GM19372 (cell line): ENCODE results near the gene ATP11A.
"Not testable (repeated sequence)": the region's sequence is repeated elsewhere in the genome, so short reads cannot be mapped to it uniquely, and the experiment has no call there.

Experiments used
- ATAC-seq: cut with Tn5 transposase; IDR thresholded peaks from one replicate; pipeline ENCODE4 v1.9.1; 2021; ENCODE audit warnings: mild to moderate bottlenecking, low read depth, moderate library complexity; ENCODE audit not compliant: unreplicated experiment

Gene ATP11A

DNA sequence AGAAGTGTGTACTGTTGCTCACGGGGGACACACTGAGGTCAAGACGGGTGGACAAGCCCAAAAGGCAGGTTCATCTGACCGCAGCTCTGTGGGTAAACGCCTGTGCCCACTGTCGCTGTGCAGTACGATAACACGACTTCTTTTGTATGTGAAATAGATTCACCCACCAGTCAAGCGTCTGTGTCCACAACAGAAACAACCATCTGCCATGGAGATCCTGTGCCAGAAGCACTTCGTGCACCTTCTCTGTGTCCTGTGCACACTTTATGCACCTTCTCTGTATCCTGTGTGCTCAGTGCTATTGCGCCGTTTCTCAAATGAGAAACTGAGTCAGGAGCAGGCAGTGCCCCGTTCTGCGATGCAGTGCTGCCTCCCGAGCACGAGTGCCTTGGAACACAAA lies 138.9 kb downstream of the ATP11A start:
- ATAC-seq, result no peak

GRCh38 chr13:112831196-112831595 lies 141.4 kb downstream of the ATP11A start:
- ATAC-seq, result no peak

DNA sequence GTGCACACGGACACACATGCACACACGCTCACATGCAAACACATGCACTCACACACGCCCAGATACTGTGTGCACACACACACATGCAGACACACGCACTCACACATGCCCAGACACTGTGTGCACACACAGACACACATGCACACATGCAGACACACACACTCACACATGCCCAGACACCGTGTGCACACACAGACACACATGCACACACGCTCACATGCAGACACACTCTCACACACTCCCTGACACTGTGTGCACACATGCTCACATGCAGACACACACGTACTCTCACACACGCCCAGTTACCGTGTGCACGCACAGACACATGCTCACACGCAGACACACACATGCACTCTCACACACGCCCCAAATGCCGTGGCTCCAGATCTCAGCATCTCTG lies 142.0 kb downstream of the ATP11A start:
- ATAC-seq, result no peak

DNA sequence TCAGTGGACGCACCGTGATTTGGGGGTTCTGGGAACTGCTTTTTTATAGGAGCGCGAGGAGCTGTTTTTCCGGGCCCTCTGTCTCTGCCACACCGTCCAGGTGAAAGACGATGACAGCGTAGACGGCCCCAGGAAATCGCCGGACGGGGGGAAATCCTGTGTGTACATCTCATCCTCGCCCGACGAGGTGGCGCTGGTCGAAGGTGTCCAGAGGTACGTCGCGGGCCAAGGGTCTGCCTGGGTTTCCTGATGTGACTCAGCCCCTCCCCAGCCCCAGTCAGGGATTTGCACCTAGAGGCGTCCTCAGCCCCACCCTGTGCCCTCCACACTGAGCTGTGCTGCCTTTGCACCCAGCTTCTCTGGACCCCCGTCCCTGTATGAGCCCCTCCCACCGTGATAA lies 143.0 kb downstream of the ATP11A start:
- no peak for ATAC-seq

DNA sequence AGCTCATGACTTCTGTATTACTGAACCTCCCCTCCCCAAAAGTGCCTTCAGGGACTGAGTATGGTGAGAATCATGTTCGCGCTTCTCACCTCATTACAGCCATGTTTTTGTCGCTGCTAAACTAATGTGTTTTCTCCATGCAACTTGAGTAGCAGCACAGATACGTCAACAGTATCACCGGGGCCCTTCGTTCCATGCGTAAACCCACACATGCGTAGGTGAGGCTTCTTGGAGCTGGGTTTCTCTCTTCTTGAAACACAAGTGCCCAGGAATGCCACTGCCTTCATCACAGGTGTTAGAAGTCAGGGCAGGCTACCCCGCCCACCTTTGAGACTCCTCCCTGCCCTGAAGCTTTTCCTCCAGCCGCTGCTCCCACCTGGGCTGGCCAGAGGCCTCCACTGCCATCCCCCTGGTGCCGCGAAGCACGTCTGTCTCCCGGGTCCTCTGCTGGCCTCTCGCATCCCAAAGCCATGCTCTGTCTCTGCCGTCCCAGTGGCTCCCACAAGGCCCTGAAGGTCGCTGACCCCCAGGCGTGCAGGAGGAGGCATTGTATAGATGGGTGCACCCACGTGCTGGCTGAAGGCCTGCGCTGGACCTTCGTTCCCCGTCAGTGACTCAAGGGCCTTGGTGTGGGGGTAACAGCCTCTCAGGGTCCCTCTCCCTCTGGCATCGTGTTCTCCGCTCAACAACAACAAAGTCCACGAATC lies 143.9 kb downstream of the ATP11A start:
- ATAC-seq, result no peak

DNA sequence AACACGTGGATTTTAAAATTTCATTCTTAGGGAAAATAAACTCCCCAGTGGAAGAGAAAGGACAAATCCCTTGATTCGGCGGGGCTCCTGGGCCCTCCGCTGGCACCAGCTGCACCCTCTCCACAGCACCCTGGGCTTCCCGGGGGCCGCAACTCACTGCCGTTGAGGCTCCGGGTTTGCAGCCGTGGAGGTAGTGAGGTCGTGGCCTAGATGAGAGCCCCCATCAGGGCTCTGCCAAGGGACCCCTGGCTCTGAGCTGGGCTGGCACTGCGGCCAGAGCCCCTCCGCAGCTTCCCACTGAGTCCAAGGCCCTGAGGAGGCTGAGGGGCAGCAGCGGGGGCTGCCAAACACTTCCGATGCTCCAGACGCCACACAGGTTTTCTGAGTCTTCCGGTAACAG lies 145.5 kb downstream of the ATP11A start:
- ATAC-seq, result no peak

GRCh38 chr13:112835796-112836195 lies 146.0 kb downstream of the ATP11A start:
- ATAC-seq, result no peak

DNA sequence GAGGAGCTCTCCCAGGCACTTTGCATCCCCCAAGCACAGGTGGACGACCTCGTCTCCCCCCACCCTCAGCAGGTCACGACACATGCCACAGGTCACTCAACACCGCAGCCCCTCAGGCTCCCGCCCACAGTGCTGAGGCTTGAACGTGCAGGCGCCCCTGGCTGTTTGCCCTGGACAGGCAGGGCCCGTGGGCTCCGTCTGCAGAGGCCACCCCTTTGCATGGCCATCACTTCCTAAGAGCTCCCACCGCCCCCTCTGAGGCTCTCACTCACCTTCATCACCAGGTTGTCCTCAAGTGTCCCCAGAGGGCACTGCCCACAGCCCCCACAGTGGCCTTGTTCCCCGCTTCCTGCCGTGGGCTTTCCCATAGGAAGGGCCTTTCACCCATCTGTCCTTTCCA lies 147.1 kb downstream of the ATP11A start:
- no peak for ATAC-seq

- no peak for ATAC-seq
Observed at GRCh38 chr13:112837371-112838037, 147.7 kb downstream of the ATP11A start.

- no peak for ATAC-seq
Observed at GRCh38 chr13:112838038-112838841, 148.4 kb downstream of the ATP11A start.

- ATAC-seq, result no peak
Observed at GRCh38 chr13:112838842-112839117, 148.9 kb downstream of the ATP11A start.

- ATAC-seq, result no peak
Observed at GRCh38 chr13:112839356-112840105, 149.7 kb downstream of the ATP11A start.

DNA sequence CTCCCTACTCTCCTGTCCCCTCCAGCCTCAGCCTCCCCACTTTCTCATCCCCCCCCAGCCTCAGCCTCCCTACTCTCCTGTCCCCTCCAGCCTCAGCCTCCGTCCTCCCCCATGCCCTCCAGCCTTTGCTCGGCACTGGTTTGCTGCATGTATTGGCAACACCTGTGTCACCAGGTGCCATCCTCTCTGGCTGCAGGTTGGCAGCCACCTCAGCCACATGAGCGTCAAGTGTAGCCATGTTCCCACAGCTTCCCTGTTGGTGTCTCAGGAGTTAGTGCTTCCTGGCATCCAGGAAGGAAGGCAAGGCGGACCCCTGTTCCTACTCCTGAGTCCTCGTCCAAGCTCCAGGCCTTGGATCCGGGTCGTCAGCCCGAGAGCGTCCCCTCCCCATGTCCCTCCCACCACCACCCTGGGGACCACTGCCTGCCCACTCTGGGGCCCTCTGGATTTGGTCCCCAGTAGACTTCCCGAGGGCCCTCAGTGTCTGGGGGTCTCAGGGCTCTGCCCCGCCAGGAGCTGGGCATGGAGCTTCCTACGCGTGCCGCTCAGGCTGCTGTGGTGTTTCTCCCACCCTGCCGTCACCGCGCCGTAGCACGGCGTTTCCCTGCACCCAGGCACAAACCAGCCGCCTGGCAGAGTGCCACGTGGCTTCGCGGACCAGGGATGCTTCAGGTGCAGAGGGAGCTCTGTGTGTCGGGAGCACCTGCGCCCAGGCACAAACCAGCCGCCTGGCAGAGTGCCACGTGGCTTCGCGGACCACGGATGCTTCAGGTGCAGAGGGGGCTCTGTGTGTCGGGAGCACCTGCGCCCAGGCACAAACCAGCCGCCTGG lies 150.8 kb downstream of the ATP11A start:
- ATAC-seq, result no peak

DNA sequence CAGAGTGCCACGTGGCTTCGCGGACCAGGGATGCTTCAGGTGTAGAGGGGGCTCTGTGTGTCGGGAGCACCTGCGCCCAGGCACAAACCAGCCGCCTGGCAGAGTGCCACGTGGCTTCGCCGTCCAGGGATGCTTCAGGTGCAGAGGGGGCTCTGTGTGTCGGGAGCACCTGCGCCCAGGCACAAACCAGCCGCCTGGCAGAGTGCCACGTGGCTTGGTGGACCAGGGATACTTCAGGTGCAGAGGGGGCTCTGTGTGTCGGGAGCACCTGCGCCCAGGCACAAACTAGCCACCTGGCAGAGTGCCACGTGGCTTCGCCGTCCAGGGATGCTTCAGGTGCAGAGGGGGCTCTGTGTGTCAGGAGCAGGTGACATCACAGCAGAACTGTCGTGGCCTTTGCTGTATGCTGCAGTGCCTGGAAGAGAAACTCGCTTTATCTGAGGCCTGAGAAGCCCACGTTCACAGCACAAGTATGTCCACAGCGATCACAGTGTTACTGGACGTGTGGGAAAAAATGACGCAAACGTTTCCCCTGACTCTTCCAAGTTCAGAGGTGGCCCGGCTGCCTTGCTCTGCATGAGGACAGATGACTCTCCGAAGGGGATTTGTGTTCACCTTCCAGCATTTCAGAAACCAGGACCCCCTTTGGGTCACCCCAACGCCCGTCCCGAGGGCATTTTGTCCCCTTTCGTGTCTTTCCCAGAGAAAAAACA lies 151.6 kb downstream of the ATP11A start:
- not testable (repeated sequence) for ATAC-seq

DNA sequence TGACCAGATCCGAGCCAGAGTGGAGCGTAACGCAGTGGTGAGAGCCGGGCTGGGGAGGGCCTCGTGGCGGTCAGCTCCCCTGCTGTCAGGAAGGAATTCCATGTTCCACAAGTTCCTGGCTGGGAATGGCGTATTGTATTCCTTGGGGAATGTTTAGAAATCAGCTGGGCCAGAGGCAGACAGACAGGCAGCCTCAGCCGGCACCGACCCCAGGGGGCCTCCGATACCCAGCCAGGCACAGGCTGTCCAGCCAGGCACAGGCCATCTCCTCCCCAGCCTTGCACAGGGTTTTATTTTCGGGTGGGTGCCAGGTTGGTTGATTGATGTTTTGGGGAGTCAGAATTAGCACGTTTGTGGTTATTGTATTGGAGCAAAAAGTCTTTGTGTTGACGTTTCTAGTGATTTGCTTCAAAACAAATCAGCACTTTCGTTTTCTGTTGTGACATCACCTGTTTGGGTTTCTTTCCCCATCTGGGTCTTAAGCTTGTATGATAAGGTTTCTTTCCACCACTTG lies 152.6 kb downstream of the ATP11A start:
- no peak for ATAC-seq

DNA sequence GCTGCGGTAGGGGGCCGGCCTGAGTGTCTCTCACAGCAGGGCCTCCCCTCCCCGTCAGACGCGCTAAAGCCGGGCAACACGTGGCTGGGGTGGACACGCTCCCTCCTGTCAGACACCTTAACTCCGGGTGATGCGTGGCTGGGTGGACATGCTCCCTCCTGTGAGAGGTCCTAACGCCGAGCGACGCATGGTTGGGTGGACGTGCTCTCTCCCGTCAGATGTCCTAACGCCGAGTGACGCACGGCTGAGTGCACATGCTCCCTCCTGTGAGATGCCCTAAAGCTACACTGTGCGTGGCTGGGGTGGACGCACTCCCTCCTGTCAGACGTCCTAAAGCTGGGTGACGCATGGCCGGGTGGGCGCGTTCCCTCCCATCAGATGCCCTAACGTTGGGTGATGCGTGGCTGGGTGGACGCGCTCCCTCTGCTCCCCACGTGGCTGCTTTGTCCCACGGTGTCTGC lies 153.1 kb downstream of the ATP11A start:
- no peak for ATAC-seq

GRCh38 chr13:112843392-112844111 lies 153.7 kb downstream of the ATP11A start:
- no peak for ATAC-seq

DNA sequence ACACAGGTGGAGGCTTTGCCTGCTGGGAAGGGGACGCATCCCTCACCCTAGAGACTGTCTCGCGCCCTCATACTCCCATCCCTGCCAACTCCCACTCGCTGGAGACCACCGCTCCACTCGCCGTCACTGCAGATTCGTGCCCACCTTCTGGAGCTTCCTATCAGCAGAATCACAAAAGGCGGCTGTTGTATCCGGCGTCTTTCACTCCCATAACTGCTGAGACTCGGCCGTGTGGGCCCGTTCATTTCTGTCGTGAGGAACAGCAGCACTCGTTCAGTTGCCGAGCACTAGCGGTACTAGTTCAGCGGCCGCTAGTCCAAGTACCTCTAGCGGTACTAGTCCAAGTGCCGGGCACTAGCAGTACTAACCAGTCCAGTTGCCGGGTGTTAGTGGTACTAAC lies 154.6 kb downstream of the ATP11A start:
- ATAC-seq, result no peak

GRCh38 chr13:112844879-112845278 lies 155.0 kb downstream of the ATP11A start:
- no peak for ATAC-seq
